Measurements from ENCODE around the gene EPN3. TPM values are rescaled to one million over a fixed set of nuclear protein-coding genes. Genes with fewer than 3 reads are reported as not detected.
A peak's percentile ranks its signal among the peaks of the same experiment; 100 is the strongest.

Gene EPN3
- total and polyA plus RNA-seq, 2 experiments from 2014 or later = 2.3 to 7.7 TPM

- Histone ChIP-seq H3F3A (replicated peaks; ENCODE audit: low read depth) (no peaks in the 10 kb centered on the region), H3K9me2 (ENCODE audit: insufficient read depth) (no peaks in the 10 kb centered on the region), H3K27ac (ENCODE audit: low read depth) (no peak overlapping the region), H3K27me3 (ENCODE audit: insufficient read depth) (peaks cover 11% of the 10 kb centered on the region), H3K4me1 (ENCODE audit: insufficient read depth) (peaks cover 16% of the 10 kb centered on the region; the same call in 1 of the 2 replicates), H3K4me2 (peak overlapping the region; percentile 82), H3K79me2 (replicated peaks; ENCODE audit: insufficient read depth) (no peaks in the 10 kb centered on the region), H3K36me3 (ENCODE audit: insufficient read depth) (no peaks in the 10 kb centered on the region), H4K20me1 (replicated peaks; ENCODE audit: insufficient read depth) (no peaks in the 10 kb centered on the region), H2AFZ (peak overlapping the region; percentile 69; the same call in 1 of the 2 replicates), H3K4me3 (peak overlapping the region; percentile 77)
- Mint-ChIP-seq H3K36me3 (ENCODE audit: low read depth) (peaks cover 6% of the 10 kb centered on the region; the same call in 2 of the 3 replicates), H3K9me3 (no peaks in the 10 kb centered on the region), H3K4me1 (peaks cover 23% of the 10 kb centered on the region), H3K27ac (no peak overlapping the region), H3K4me3 (peak overlapping the region; percentile 77), H3K27me3 (ENCODE audit: insufficient read depth, low read depth, poor library complexity) (peaks cover 17% of the 10 kb centered on the region)
- DNase-seq (ENCODE audit: low spot score) (no peak), ATAC-seq (no peak)
- no peak for TF ChIP-seq CTCF (conservative IDR thresholded peaks at IDR 0.05; ENCODE audit: low read depth in 2 of 2)
Measured at GRCh38 chr17:50541402-50541715, 8.8 kb downstream of the EPN3 start.

GRCh38 chr17:50541716-50542688 lies 9.5 kb downstream of the EPN3 start:
- DNase-seq (ENCODE audit: low spot score) = peak; percentile 94
- Histone ChIP-seq H3K4me2 (peak overlapping the region; percentile 82), H3K27ac (ENCODE audit: low read depth) (no peak overlapping the region), H3K9me2 (ENCODE audit: insufficient read depth) (no peaks in the 10 kb centered on the region), H3F3A (replicated peaks; ENCODE audit: low read depth) (no peaks in the 10 kb centered on the region), H2AFZ (peak overlapping the region; percentile 83), H3K4me3 (peak overlapping the region; percentile 77), H3K4me1 (ENCODE audit: insufficient read depth) (peaks cover 16% of the 10 kb centered on the region; the same call in 1 of the 2 replicates), H3K79me2 (replicated peaks; ENCODE audit: insufficient read depth) (no peaks in the 10 kb centered on the region), H3K36me3 (ENCODE audit: insufficient read depth) (no peaks in the 10 kb centered on the region), H4K20me1 (replicated peaks; ENCODE audit: insufficient read depth) (no peaks in the 10 kb centered on the region), H3K27me3 (ENCODE audit: insufficient read depth) (peaks cover 11% of the 10 kb centered on the region)
- Mint-ChIP-seq H3K4me1 (peaks cover 23% of the 10 kb centered on the region), H3K27me3 (ENCODE audit: insufficient read depth, low read depth, poor library complexity) (peaks cover 17% of the 10 kb centered on the region), H3K9me3 (no peaks in the 10 kb centered on the region), H3K4me3 (peak overlapping the region; percentile 77), H3K27ac (peak overlapping the region; percentile 75; the same call in 1 of the 2 replicates), H3K36me3 (ENCODE audit: low read depth) (peaks cover 3% of the 10 kb centered on the region; the same call in 2 of the 3 replicates)
- peak; percentile 78 for ATAC-seq
- peak; percentile 13 for TF ChIP-seq EZH2 (IDR thresholded peaks at IDR 0.05; ENCODE audit: low read depth, unreplicated experiment)
- no peak for TF ChIP-seq ZNF462 (CRISPR knock-in tag; IDR thresholded peaks at IDR 0.05)
- no peak for TF ChIP-seq STAT1 (IDR thresholded peaks at IDR 0.05; ENCODE audit: unreplicated experiment)
- TF ChIP-seq CTCF (conservative IDR thresholded peaks at IDR 0.05; ENCODE audit: low read depth in 2 of 2) = no peak; a peak in 1 of 4 replicates
